OCI-LY3 (cell line): ENCODE measurements around the gene KRT1.

Experiments used
- CTCF ChIP-seq: fragments of 200-600, 300-600 bp; sonication (generic); IDR thresholded peaks from 2 replicates; pipeline ENCODE4 v1.5.1; 2014; ENCODE audit warnings: antibody characterized with exemption, low read length, low read depth
- EZH2phosphoT487 ChIP-seq: fragments of 200-600 bp; shearing (Covaris generic); IDR thresholded peaks from 2 replicates; pipeline ENCODE4 v1.6.1; 2018; ENCODE audit warnings: antibody characterized with exemption, mixed run types, low read depth

DNA sequence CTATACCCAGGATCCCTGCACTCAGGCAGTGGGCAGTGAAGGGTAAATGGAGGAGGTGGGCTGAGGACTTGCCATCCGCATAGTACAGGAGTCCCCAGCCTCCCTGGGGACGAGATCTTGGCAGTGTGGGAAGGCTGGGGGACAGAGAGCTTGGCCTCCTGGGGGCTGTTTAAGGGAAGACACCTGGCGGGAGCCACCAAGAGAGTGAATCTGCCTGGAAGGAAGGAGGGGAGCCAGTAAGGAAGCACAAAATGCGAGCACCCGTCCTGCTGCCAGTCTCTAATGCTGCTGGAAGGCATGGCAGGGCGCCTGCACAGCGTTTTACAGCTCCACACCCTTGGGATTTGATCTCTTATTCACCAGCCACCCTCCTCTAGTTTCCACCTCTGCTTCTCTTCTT, 20.8 kb downstream of the KRT1 start:
- TF ChIP-seq CTCF (no peak), EZH2phosphoT487 (no peak)
